ENCODE measurements around the gene IP6K3.

GRCh38 chr6:33689879-33690278, 56.8 kb downstream of the IP6K3 start:
- no peak for TF ChIP-seq CTCF (IDR thresholded peaks at IDR 0.05; ENCODE audit: insufficient read depth, low read length)
- no peak for TF ChIP-seq POLR2AphosphoS5 (IDR thresholded peaks at IDR 0.05; ENCODE audit: low read depth)
- no peak for TF ChIP-seq GABPA (IDR thresholded peaks at IDR 0.05; ENCODE audit: low read depth)
- no peak for TF ChIP-seq REST (IDR thresholded peaks at IDR 0.05; ENCODE audit: insufficient replicate concordance, low read depth)
- no peak for TF ChIP-seq SPI1 (IDR thresholded peaks at IDR 0.05; ENCODE audit: borderline replicate concordance, low read depth)

Data from HL-60 (cell line).